NCI-H524 treated with DMSO at 0.1 percent for 48 hours (cell line): Measurements from ENCODE around the gene GDPGP1.
"Not testable (repeated sequence)": the region's sequence is repeated elsewhere in the genome, so short reads cannot be mapped to it uniquely, and the experiment has no call there.

Source experiments
- DNase-seq: peaks from one replicate; lab custom pipeline; 2025; lab: John Stamatoyannopoulos, UW

GDPGP1 gene

GRCh38 chr15:90234096-90234988, at the start of gene GDPGP1:
Gene GDPGP1, plus strand, starts transcription at chr15:90234209. Its CDS starts 6,700 bp downstream, at chr15:90240909.
- no peak for DNase-seq

DNA sequence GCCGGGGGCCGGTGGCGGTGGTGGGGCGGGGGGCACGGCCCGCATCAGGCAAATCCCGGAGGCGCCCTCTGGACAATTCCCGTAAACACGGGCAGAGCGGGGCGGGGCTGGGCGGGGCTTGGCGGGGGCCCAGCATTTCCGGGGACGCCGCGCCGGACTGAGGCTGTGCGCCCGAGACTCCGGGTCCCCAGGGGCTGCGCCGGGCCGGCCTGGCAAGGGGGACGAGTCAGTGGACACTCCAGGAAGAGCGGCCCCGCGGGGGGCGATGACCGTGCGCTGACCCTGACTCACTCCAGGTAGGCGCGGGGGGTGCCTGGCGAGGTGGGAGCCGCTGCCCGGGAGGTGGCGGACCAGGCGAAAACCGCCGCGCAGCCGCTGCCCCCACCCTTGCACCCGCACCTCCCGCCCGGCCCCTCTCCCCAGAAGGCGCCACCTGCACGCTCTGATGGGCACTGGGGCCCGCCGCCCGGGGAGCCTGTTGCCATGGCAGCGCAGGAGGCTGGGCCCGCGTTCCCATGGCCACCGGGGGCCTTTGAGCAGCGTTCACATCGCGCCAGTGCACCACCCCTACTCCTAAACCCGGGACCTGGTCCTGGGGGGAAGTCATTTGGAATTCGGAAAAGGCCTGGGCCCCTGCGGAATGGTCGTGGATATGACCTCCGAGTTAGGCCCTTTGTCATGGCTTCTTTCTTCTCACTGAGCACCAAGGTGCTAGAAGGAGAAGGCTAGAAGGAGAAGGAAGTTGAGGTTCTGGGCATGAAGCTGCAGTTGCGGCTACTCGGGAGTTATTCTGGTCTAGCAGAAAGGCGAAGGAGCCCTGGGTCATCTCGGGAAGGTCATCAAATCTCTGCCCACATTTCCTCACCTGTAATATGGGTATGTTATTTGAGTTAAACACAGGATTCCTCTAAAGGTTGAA, 49.0 kb upstream of the GDPGP1 start:
- DNase-seq, result peak; percentile 37

- no peak for DNase-seq
These were observed 46.6 kb upstream of the GDPGP1 start for GRCh38 chr15:90187257-90187868.

DNA sequence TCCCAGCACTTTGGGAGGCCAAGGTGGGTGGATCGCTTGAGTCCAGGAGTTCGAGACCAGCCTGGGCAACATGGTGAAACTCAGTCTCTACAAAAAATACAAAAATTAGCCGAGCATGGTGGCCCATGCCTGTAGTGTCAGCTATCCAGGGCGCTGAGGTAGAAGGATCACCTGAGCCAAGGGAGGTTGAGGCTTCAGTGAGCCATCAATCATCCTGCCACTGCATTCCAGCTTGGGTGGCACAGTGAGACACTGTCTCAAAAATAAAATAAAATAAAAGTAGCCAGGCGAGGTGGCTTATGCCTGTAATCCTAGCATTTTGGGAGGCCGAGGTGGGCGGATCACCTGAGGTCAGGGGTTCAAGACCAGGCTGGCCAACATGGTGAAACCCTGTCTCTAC, 45.9 kb upstream of the GDPGP1 start:
- DNase-seq, result not testable (repeated sequence)

- DNase-seq, result no peak
These were observed 44.9 kb upstream of the GDPGP1 start for GRCh38 chr15:90188914-90189748.

DNA sequence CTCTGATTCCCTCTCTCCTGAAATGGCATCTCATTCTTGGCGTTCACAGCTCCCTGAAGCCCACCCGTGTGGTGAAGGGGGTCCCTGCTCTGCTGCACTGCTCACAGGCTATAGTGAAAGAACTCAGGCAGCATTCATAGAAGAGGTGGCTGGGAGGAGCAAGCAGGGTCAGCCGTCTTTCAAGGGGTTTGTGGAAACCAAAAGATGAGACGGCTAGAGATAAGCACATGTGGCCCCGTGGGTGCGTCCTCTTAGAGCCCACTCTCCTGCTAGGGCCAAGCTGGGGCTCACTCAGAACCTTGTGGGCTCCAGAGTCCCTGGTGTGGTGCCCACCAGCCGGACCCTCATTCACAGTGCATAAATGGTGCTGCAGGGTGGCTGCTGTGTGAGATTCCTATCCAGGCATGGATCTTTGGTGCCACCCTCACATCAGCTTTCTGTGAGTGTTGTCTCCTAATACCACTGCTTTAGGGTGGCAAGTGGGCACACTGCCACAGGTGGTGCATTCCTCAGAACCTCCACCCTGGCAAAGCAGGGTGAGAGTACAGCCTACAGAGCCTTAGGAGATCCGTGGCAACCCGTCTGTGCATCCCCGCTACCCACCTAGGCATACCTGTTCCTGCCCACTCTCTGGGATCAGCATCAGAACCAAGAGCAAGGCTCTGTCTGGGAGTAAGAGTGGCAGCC, 44.1 kb upstream of the GDPGP1 start:
- no peak for DNase-seq

DNA sequence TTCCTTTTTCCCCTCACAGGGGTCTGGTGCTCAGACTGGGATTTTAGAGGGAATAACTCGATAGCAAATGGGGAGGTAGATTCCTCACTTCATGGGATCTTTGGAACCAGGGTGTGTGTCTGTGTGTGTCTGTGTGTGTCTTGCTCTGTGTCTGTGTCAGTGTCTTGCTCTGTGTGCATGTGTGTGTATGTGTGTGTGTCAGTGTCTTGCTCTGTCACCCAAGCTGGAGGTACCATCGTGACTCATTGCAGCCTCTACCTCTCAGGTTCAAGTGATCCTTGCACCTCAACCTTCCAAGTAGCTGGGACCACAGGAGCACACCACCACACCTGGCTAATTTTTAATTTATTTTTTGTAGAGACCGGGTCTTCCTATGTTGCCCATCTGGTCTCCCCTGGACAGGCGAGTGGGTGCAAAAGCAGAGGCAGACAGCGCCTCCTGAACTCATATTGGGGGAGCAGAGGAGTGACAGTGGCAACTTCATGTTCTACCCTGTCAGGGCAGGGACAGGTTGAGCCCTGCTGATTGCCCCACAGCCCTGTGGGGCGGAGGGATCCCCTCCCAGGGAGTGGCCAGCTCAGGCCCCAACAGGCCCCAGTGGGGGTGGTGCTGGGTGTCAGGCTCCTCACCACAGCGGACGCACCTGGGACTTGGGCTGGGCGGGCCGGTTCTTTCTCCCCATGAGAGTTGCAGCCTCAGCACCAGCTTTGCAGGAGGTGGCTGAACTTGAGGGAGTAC, 43.2 kb upstream of the GDPGP1 start:
- DNase-seq, result no peak

DNA sequence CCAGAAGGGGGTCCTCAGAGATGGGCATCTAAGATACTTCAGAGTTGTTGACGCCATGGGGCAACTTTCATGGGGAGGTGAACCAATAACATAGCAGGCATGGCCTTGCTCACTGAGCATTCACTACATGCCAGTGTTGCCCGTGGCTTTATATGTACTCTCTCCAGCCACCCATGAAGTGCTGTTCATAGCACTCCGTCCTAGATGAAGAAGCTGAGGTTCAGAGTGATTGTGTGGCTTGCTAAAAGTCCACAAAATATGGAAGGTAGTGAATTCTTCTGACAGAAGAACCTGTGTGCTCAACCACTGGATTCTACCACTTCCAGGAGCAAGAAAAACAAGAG, 42.7 kb upstream of the GDPGP1 start:
- no peak for DNase-seq

DNA sequence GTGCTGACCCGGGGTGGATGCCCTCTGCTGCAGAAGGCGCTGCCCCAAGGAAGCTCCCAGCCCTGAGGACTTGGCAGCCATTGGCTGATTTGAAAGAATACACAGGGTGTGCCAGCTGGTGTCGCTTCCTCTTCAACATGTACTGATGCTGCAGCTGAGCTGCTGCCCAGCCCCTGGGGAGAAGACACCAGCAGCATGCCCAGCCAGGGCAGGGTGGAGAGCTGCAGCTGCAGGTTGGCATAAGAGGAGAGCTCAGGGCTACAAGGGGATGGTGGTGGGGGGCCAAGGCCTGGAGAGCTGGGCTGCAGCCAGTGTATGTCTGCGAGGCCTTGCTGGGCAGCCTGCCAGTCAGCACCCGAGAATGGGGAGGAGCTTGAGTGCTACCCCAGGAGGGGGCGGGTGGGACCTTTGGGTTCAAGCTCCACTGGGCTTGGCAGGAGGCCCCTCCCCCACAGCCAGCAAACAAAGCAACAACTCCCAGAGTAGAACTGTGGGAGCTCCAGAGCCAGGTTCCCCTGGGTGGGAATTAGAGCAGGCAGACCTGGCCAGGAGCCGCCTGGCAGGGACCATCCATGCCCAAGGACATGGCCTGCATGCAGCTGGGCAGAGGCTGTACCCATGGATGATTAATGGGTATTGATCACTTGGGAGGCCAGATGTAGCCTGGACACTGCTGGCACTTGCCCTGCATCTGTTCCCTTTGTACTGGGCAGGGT, 42.1 kb upstream of the GDPGP1 start:
- peak; percentile 74 for DNase-seq

- no peak for DNase-seq
These were observed 40.8 kb upstream of the GDPGP1 start for GRCh38 chr15:90192961-90193786.

GRCh38 chr15:90194655-90195054, 39.4 kb upstream of the GDPGP1 start:
- no peak for DNase-seq

DNA sequence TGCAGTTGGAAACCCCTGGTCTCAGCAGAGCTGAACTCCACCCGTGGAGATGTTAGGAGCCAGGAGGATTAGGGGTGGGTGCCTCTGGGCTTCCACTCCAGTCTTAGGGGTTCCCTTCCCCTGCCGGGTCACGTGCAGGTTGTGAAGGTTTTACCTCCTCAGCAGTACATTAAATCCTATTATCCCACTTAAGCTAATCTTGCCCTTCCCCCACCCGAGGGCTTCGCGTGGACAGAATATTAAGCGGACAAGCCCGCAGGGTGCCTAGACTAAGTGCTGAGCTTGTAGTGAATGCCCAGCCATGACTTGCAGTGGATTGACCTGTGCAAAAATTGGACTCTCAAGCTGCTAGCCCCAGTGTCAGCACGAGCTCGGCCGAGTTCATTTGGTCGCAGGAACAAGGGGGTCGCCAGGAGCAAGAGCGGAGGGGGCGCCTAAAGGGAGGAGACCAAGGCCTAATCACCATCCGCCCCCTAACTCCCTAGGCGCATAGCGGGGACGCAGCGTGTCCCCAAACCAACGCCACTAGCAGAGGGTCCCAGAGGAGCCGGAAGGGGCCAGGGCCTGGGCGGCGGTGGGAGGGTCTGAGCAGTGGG, 33.4 kb upstream of the GDPGP1 start:
- no peak for DNase-seq

- no peak for DNase-seq
These were observed 32.7 kb upstream of the GDPGP1 start, which contains the start of gene SEMA4B for GRCh38 chr15:90201130-90201943. Gene SEMA4B, plus strand, starts transcription at chr15:90201330. Its CDS starts 249 bp downstream, at chr15:90201579.

GRCh38 chr15:90201944-90202375, 32.0 kb upstream of the GDPGP1 start:
- DNase-seq, result no peak

- DNase-seq, result no peak
These were observed 31.1 kb upstream of the GDPGP1 start for GRCh38 chr15:90202929-90203328.

DNA sequence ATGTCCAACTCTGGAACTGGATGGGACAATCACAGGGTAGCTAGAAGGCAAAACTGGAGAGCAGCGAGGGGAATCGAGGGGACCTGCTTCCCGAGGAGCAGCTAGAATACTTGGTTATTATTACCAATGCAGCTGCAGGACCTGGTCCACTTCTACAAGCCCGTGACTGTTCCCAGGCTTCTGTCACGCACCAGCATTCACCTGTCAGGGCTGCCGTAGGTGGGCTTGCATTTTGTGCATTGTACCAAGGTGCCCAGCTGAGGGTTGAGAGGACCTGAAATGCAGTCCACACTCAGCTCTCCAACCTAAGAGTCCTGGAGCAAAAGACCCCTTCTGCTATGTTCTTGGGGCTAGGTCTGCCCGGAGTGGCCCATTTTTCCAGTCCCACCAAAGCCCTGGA, 30.5 kb upstream of the GDPGP1 start:
- DNase-seq, result no peak

GRCh38 chr15:90203922-90204321, 30.1 kb upstream of the GDPGP1 start:
- DNase-seq, result no peak
